Sigmoid colon (tissue), 4 donors: Measurements from ENCODE around the gene EXOC3L4.

ENCODE experiments used
- EP300 ChIP-seq, 4 donors: sonication (generic); formaldehyde crosslinking; IDR thresholded peaks; one replicate each; pipeline ENCODE4 v1.6.1; 2017; ENCODE audit warnings: antibody characterized with exemption in 4 of 4
- POLR2A ChIP-seq, 2 donors: fragments of 450-650 bp; IDR thresholded peaks; one replicate each; pipeline ENCODE4 v1.6.1; 2016; ENCODE audit warnings: antibody characterized with exemption in 2 of 2, mild to moderate bottlenecking in 2 of 2, moderate library complexity in 2 of 2
- POLR2AphosphoS5 ChIP-seq, 4 donors: sonication (generic); formaldehyde crosslinking; IDR thresholded peaks; one replicate each; pipeline ENCODE4 v1.6.1; 2017; ENCODE audit warnings: antibody characterized with exemption in 4 of 4
- TF ChIP-seq, protein P1 (sequence below), 4 experiments: fragments of 450-650 bp in 3 of 4; fragments of 200-600 bp in 1 of 4; IDR thresholded peaks; one replicate each; pipeline ENCODE4 v1.5.1; 2016 to 2019; ENCODE audit warnings: antibody characterized with exemption in 4 of 4, mild to moderate bottlenecking in 3 of 4, moderate library complexity in 2 of 4

DNA sequence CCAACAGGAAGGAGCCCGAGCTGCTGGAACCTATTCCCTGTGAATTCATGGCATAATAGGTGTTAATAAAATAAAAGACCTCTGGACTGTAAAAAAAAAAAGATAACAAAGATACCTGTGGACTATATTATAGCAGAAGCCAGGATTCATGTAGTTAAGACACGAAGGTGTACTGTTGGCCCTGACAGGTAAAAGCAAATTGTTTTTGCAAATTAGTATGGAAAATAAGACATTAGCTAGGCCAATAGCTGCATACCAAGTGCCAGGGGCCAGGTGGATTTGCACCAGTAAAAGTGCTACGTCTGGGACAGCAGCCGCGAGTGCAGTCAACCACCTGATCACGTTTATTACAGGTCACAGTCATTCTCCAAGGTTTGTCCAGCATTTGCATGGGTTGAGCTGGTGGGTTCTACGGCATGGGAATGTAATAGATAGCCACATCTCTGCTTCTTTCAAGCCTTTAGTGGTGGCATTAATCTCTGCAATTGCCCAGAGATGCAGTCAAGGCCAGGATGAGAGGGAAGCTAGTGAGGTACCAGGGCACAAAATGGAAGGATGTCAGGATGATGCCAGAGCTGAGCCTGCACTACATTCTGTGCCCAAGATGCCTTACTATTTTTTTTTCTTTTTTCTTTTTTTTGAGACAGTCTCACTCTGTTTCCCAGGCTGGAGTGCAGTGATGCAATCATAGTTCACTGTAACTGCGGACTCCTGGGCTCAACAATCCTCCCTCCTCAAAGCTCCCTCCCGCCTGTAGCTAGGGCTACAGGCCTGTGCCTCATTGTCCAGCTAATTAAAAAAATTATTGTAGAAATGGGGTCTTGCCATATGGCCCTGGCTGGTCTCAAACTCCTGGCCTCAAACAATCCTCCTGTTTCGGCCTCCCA lies 55.1 kb downstream of the EXOC3L4 start:
- TF ChIP-seq POLR2A (IDR thresholded peaks at IDR 0.05), result no peak
- TF ChIP-seq, protein P1, sequence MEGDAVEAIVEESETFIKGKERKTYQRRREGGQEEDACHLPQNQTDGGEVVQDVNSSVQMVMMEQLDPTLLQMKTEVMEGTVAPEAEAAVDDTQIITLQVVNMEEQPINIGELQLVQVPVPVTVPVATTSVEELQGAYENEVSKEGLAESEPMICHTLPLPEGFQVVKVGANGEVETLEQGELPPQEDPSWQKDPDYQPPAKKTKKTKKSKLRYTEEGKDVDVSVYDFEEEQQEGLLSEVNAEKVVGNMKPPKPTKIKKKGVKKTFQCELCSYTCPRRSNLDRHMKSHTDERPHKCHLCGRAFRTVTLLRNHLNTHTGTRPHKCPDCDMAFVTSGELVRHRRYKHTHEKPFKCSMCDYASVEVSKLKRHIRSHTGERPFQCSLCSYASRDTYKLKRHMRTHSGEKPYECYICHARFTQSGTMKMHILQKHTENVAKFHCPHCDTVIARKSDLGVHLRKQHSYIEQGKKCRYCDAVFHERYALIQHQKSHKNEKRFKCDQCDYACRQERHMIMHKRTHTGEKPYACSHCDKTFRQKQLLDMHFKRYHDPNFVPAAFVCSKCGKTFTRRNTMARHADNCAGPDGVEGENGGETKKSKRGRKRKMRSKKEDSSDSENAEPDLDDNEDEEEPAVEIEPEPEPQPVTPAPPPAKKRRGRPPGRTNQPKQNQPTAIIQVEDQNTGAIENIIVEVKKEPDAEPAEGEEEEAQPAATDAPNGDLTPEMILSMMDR (IDR thresholded peaks at IDR 0.05), result no peak
- no peak for TF ChIP-seq POLR2AphosphoS5 (IDR thresholded peaks at IDR 0.05)
- no peak for TF ChIP-seq EP300 (IDR thresholded peaks at IDR 0.05)
